ENCODE results near the gene TAF11L10. TPM values are rescaled to one million over a fixed set of nuclear protein-coding genes. Genes with fewer than 3 reads are reported as not detected.
"Not testable (repeated sequence)": the region's sequence is repeated elsewhere in the genome, so short reads cannot be mapped to it uniquely, and the experiment has no call there.

TAF11L10 gene
- not detected for polyA plus RNA-seq (2012; ENCODE audit: insufficient read length, low read depth)

DNA sequence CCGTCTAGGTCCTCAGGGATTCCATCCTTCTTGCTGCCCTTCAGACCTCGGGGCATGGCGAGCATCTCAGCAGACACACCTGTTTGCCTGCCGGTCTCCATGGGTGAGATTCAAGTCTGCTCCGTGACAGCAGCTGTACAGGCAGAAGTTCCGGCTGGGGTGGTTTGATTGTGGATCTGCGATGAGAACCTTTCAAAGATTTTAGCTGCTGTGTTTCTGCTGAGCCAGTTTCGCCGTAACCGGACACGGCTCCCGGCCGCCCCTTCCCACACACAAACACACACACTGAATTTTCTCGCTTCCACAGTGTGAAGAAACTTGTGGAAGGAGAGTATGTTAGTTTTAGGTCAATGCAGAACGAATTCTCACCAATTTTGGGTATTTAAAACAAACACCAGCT, at the start of gene TAF11L10:
Gene TAF11L10, minus strand, starts transcription at position 101 of the 400 bp plus-strand sequence.
- not testable (repeated sequence) for TF ChIP-seq SIN3A (IDR thresholded peaks at IDR 0.05; ENCODE audit: borderline replicate concordance, insufficient read depth, low read length); FOXP2 (optimal IDR thresholded peaks at IDR 0.05; ENCODE audit: borderline replicate concordance, extremely low read depth, extremely low read length, insufficient read depth)
- TF ChIP-seq, protein P1, sequence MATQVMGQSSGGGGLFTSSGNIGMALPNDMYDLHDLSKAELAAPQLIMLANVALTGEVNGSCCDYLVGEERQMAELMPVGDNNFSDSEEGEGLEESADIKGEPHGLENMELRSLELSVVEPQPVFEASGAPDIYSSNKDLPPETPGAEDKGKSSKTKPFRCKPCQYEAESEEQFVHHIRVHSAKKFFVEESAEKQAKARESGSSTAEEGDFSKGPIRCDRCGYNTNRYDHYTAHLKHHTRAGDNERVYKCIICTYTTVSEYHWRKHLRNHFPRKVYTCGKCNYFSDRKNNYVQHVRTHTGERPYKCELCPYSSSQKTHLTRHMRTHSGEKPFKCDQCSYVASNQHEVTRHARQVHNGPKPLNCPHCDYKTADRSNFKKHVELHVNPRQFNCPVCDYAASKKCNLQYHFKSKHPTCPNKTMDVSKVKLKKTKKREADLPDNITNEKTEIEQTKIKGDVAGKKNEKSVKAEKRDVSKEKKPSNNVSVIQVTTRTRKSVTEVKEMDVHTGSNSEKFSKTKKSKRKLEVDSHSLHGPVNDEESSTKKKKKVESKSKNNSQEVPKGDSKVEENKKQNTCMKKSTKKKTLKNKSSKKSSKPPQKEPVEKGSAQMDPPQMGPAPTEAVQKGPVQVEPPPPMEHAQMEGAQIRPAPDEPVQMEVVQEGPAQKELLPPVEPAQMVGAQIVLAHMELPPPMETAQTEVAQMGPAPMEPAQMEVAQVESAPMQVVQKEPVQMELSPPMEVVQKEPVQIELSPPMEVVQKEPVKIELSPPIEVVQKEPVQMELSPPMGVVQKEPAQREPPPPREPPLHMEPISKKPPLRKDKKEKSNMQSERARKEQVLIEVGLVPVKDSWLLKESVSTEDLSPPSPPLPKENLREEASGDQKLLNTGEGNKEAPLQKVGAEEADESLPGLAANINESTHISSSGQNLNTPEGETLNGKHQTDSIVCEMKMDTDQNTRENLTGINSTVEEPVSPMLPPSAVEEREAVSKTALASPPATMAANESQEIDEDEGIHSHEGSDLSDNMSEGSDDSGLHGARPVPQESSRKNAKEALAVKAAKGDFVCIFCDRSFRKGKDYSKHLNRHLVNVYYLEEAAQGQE (IDR thresholded peaks at IDR 0.05; ENCODE audit: insufficient read depth in 1 of 2, low read depth in 2 of 2, low read length in 2 of 2), result not testable (repeated sequence)

DNA sequence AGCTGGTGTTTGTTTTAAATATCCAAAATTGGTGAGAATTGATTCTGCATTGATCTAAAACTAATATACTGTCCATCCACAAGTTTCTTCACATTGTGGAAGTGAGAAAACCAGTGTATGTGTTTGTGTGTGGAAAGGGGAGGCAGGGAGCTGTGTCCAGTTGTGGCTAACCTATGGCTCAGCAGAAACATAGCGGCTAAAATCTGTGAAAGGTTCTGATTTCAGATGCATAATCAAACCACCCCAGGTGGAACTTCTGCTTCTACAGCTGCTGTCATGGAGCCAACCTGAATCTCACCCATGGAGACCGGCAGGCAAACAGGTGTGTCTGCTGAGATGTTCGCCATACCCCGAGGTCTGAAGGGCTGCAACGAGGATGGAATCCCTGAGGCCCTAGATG, 36.5 kb upstream of the TAF11L10 start, which contains the start of gene TAF11L14:
Gene TAF11L14, plus strand, starts transcription at position 301 of the 400 bp plus-strand sequence.
- TF ChIP-seq, protein P1 (IDR thresholded peaks at IDR 0.05; ENCODE audit: insufficient read depth in 1 of 2, low read depth in 2 of 2, low read length in 2 of 2), result no peak
- TF ChIP-seq POLR2AphosphoS5 (IDR thresholded peaks at IDR 0.05; ENCODE audit: low read depth, low read length) (no peak), FOXP2 (optimal IDR thresholded peaks at IDR 0.05; ENCODE audit: borderline replicate concordance, extremely low read depth, extremely low read length, insufficient read depth) (no peak), SIN3A (IDR thresholded peaks at IDR 0.05; ENCODE audit: borderline replicate concordance, insufficient read depth, low read length) (no peak), TAF1 (IDR thresholded peaks at IDR 0.05; ENCODE audit: borderline replicate concordance, insufficient read depth, low read length) (no peak)

DNA sequence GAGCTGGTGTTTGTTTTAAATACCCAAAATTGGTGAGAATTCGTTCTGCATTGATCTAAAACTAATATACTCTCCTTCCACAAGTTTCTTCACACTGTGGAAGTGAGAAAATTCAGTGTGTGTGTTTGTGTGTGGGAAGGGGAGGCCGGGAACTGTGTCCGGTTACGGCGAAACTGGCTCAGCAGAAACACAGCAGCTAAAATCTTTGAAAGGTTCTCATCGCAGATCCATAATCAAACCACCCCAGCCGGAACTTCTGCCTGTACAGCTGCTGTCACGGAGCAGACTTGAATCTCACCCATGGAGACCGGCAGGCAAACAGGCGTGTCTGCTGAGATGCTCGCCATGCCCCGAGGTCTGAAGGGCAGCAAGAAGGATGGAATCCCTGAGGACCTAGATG, 34.2 kb upstream of the TAF11L10 start, which contains the start of gene TAF11L13:
Gene TAF11L13, plus strand, starts transcription at position 301 of the 400 bp plus-strand sequence.
- TF ChIP-seq POLR2AphosphoS5 (IDR thresholded peaks at IDR 0.05; ENCODE audit: low read depth, low read length); TAF1 (IDR thresholded peaks at IDR 0.05; ENCODE audit: borderline replicate concordance, insufficient read depth, low read length): not testable (repeated sequence)
- TF ChIP-seq, protein P1 (IDR thresholded peaks at IDR 0.05; ENCODE audit: insufficient read depth in 1 of 2, low read depth in 2 of 2, low read length in 2 of 2), result not testable (repeated sequence)

DNA sequence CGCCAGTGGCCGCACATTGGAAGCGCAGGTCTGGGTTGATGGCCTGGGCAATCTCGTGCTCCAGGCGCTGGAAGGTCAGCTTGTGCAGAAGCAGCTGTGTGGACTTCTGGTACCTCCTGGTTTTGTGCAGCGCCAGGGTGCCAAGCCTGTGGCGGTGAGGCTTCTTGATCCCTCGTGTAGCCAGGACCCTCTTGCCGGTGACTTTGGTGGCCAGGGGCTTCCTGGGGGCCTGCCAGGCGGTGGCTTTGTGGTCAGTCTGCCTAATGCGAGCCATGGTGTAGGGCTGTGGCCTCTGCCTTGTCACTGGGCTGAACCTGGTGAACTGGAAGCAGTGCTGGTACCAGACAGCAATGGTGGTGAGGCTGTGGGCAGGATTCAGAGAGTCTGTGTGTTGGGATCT, 28.1 kb upstream of the TAF11L10 start:
- TF ChIP-seq TAF1 (IDR thresholded peaks at IDR 0.05; ENCODE audit: borderline replicate concordance, insufficient read depth, low read length) (no peak), POLR2AphosphoS5 (IDR thresholded peaks at IDR 0.05; ENCODE audit: low read depth, low read length) (no peak), FOXP2 (optimal IDR thresholded peaks at IDR 0.05; ENCODE audit: borderline replicate concordance, extremely low read depth, extremely low read length, insufficient read depth) (no peak), SIN3A (IDR thresholded peaks at IDR 0.05; ENCODE audit: borderline replicate concordance, insufficient read depth, low read length) (no peak)
- TF ChIP-seq, protein P1 (IDR thresholded peaks at IDR 0.05; ENCODE audit: insufficient read depth in 1 of 2, low read depth in 2 of 2, low read length in 2 of 2), result no peak

DNA sequence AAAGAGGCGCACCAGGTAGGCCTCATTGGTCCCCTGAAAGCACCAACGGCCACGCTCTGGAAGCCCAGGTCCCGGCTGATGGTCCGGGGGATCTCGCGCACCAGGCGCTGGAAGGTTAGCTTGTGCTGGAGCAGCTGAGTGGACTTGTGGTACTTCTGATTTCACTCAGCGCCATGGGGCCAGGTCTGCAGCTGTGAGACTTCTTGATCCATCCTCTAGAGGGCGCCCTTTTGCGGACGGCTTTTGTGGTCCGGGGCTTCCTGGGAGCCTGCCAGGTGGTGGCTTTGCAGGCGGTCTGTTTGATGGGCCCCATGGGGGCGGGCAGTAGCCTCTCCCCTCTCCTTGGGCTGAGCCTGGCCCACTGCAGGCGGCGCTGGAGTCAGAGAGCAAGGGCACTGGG, 23.0 kb upstream of the TAF11L10 start:
- TF ChIP-seq TAF1 (IDR thresholded peaks at IDR 0.05; ENCODE audit: borderline replicate concordance, insufficient read depth, low read length) (no peak), POLR2AphosphoS5 (IDR thresholded peaks at IDR 0.05; ENCODE audit: low read depth, low read length) (no peak), FOXP2 (optimal IDR thresholded peaks at IDR 0.05; ENCODE audit: borderline replicate concordance, extremely low read depth, extremely low read length, insufficient read depth) (no peak), SIN3A (IDR thresholded peaks at IDR 0.05; ENCODE audit: borderline replicate concordance, insufficient read depth, low read length) (no peak)
- TF ChIP-seq, protein P1 (IDR thresholded peaks at IDR 0.05; ENCODE audit: insufficient read depth in 1 of 2, low read depth in 2 of 2, low read length in 2 of 2), result no peak
